Omental fat pad (tissue), 4 donors: ENCODE measurements around the gene NT5DC4. TPM values are rescaled to one million over a fixed set of nuclear protein-coding genes. Genes with fewer than 3 reads are reported as not detected.

Source experiments
- ATAC-seq: fragments of 150-250 bp; one replicate; pipeline ENCODE4 v1.9.1; 2016; ENCODE audit warnings: mild to moderate bottlenecking, moderate library complexity; ENCODE audit not compliant: low FRiP score
- DNase-seq: peaks from one replicate; pipeline ENCODE4 v3.0.0-alpha.2; 2019; ENCODE audit warnings: low spot score
- total RNA-seq, 4 donors: library from RNA; depleted of rRNA; stranded (reverse); fragments of >200 nt; gene quantifications; one replicate each; pipeline ENCODE4 v1.1.0, GENCODE V29; 2016
- TF ChIP-seq, protein P1 (sequence below), 3 donors: fragments of 450-650 bp; IDR thresholded peaks; one replicate each; pipeline ENCODE4 v1.5.1; 2016 to 2017; ENCODE audit warnings: antibody characterized with exemption in 3 of 3, mild to moderate bottlenecking in 3 of 3, moderate library complexity in 2 of 3

The NT5DC4 gene
- total RNA-seq, 4 donors from 2014 or later, result 0.56 TPM; not detected in 3

DNA sequence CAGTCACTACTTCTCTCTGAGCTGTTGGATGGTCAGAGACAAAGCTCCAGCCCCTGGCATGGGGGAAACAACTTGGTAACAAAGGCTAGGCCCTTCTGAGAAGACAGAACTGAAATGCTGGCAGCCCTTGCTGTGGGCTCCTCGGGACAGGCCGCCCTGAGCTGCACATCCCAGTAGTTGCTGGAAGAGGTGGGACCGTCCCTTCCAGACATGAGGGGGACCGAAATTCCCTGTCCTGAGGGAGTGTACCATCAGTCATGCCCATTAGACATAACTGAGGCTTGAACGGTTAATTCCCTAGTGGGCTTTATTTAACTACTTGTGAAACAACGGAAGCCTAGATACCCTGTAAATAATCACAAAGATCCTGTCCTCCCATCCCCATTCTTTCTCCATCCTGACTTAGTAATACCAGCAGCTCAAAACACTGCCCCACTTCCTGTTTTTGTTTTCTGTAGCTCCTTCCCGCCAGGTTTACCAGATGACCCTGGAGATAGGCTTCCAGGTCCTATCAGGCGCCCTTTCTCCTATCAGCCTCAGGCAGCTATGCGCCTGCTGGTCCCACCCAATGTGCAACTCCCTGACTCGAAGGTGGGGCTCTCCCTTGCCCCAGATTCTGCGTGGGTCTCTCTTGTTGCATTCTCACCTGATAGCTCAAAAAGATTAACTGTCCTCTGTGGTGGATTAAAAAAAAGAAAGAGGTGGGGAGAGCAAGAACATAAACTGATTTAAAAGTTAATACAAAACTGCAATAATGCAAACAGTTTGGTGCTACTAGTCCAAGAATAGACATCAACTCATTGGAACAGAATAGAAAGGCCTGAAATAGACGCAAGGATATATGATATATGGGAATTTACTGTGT is 37.0 kb upstream of the NT5DC4 start:
- TF ChIP-seq, protein P1, sequence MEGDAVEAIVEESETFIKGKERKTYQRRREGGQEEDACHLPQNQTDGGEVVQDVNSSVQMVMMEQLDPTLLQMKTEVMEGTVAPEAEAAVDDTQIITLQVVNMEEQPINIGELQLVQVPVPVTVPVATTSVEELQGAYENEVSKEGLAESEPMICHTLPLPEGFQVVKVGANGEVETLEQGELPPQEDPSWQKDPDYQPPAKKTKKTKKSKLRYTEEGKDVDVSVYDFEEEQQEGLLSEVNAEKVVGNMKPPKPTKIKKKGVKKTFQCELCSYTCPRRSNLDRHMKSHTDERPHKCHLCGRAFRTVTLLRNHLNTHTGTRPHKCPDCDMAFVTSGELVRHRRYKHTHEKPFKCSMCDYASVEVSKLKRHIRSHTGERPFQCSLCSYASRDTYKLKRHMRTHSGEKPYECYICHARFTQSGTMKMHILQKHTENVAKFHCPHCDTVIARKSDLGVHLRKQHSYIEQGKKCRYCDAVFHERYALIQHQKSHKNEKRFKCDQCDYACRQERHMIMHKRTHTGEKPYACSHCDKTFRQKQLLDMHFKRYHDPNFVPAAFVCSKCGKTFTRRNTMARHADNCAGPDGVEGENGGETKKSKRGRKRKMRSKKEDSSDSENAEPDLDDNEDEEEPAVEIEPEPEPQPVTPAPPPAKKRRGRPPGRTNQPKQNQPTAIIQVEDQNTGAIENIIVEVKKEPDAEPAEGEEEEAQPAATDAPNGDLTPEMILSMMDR (IDR thresholded peaks at IDR 0.05), result no peak
- ATAC-seq, result no peak
- no peak for DNase-seq

DNA sequence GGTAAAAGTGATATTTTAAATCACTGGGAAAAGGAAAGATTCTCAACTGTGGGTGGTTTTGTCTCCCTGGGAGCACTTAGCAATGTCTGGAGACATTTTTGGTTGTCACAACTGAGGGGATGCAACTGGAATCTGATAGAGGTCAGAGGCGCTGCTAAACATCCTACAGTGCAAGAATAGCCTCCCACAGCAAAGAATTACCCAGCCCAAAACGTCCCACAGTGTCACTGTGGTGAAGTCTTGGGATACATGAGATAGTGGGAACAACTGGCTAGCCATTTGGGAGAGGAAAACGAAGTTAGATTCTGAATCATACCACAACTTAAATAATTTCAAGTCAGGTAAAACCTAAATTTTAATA is 36.4 kb upstream of the NT5DC4 start:
- ATAC-seq (no peak), DNase-seq (no peak)
- TF ChIP-seq, protein P1 (IDR thresholded peaks at IDR 0.05), result no peak

DNA sequence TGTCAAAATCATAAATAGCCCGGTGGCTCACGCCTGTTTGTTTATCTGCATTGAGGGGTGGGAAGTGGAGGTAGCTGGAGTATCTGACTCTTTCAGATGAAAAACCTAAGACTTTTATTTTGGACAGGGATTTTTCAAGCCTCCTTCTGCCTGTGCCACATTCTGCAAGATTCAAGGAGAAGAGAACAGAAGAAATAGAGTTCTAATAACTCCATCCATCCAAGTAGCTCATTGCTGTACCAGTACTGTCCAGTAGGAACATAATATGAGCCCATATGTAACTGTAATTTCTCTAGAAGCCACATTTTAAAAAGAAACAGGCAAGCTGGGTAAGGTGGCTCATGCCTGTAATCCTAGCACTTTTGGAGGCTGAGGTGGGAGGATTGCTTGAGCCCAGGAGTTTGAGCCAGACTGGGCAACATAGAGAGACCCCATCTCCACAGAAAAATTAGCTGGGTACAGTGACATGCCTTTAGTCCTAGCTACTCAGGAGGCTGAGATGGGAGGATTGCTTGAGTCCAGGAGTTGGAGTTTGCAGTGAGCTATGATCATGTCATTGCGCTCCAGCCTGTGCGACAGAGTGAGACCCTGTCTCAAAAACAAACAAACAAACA is 35.4 kb upstream of the NT5DC4 start:
- TF ChIP-seq, protein P1 (IDR thresholded peaks at IDR 0.05), result no peak
- no peak for ATAC-seq
- DNase-seq, result no peak

DNA sequence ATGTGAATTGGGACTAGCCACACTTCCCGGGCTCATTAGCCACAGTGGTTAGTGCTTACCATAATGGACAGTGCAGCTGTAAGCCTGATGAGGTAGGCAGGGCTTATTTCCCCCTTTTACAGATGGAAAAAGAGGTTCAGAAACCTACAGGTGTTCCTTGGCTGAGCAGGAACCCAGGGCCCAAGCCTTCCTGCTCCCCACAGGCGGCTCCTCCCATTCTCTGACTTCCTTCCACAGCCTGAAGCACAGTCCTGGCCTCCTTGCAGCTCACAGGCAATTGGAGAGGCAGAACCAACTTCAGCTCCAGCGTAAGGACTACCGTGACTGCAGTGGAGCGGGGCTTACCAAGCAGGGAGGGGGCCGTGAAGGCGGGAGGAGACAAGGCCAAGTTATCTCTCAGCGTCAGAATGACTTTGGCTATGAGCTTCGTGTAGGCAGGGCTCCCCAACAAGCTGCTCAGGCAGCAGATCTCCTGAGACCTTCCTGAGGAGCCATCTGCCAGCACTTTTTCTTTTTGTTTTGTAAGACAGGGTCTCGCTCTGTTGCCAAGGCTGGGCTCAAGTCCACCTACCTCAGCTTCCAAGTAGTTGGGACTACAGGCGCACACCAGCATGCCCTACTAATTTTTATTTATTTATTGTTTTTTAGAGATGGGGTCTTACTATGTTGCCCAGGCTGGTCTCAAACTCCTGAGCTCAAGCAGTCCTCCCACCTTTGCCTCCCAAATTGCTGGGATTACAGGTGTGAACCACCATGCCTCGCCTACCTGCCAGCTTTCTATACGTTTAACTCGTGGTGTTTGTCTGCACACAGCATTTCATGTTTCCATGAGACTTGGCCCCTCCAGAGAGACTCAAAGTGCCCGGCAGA is 34.2 kb upstream of the NT5DC4 start:
- DNase-seq, result no peak

DNA sequence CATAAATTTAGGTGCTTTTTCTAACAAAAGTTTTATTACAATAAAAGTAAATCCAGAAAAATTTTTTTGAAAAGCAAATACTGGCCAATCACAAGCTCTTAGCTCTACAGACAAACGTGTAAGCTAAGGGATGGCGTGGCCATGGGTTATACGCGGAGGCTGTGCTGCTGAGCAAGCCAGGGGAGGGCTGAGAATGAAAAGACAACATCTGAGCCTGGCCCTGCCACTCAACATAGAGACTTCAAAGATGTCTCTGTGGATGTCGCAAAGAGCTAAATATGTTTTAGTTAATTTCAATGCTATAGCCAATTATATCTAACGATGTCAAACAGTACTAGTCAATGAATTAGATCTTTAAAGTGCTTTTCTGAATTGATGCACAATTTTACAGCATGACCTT is 33.3 kb upstream of the NT5DC4 start:
- ATAC-seq (no peak), DNase-seq (no peak)
- TF ChIP-seq, protein P1 (IDR thresholded peaks at IDR 0.05), result no peak

More for the DNA sequence above, 34.2 kb upstream of the NT5DC4 start:
- TF ChIP-seq, protein P1 (IDR thresholded peaks at IDR 0.05), result no peak
- ATAC-seq, result no peak

- DNase-seq, result no peak
- TF ChIP-seq, protein P1 (IDR thresholded peaks at IDR 0.05), result no peak
- no peak for ATAC-seq
These were observed 32.5 kb upstream of the NT5DC4 start for GRCh38 chr2:112688086-112688880.
